Left ventricle myocardium inferior (tissue), 1 donor: ENCODE measurements around the gene FGF12. TPM values are rescaled to one million over a fixed set of nuclear protein-coding genes. Genes with fewer than 3 reads are reported as not detected.

Experiments used
- DNase-seq: peaks from one replicate; pipeline ENCODE4 v3.0.0-alpha.2; 2020
- H3K27ac ChIP-seq: fragments of 200-600 bp; replicated peaks from 2 replicates; pipeline ENCODE4 v1.8.0; 2021
- H3K27me3 ChIP-seq: fragments of 200-600 bp; 2 replicates; pipeline ENCODE4 v1.8.0; 2021; ENCODE audit warnings: low read depth
- H3K36me3 ChIP-seq: fragments of 200-600 bp; 2 replicates; pipeline ENCODE4 v1.8.0; 2021
- H3K4me1 ChIP-seq: fragments of 200-600 bp; 2 replicates; pipeline ENCODE4 v1.8.0; 2021
- H3K4me3 ChIP-seq: fragments of 200-600 bp; 2 replicates; pipeline ENCODE4 v1.8.0; 2021; ENCODE audit warnings: mild to moderate bottlenecking, moderate library complexity
- H3K9me3 ChIP-seq: fragments of 200-600 bp; replicated peaks from 2 replicates; pipeline ENCODE4 v1.8.0; 2021
- intact Hi-C: fragments of 100-400 bp; cut with micrococcal nuclease; formaldehyde crosslinking; loops from one replicate; pipeline ENCODE4 v1.11.0; 2022
- total RNA-seq: library from RNA; stranded (reverse); fragmentation: NEBNext Ultra II Directional; extraction: Animal tissue kit (Norgen Biotek cat#: 25700); gene quantifications from one replicate; pipeline ENCODE4 v1.2.1, GENCODE V29; 2021
- TF ChIP-seq, protein P1 (sequence below): fragments of 200-600 bp; IDR thresholded peaks from 2 replicates; pipeline ENCODE4 v1.8.0; 2021; ENCODE audit warnings: antibody characterized with exemption, mild to moderate bottlenecking, borderline replicate concordance
- donor health status: DM: no; HTN: yes; CAD: no; lungs with severe emphysema.

Gene FGF12
- total RNA-seq, 1 donor from 2014 or later: 325 TPM

DNA sequence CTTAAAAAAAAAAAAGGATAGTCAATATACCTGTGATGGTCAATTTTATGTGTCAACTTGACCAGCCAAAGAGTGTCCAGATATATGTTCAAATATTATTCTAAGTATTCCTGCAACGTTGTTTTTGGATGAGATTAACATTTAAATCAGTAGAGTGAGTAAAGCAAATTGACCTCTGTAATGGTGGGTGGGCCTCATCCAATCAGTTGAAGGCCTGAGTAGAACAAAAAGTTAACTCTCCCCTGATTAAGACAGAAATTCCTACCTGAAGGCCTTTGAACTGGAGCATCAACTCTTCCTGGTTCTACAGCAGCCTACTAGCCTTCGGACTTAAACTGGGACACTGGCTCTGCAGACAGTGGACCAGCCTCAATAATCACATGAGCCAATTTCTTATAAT, 154.1 kb downstream of the FGF12 start:
- DNase-seq: no peak
- Histone ChIP-seq H3K4me3 (no peak overlapping the region), H3K27me3 (no peaks in the 10 kb centered on the region), H3K4me1 (peaks cover 37% of the 10 kb centered on the region), H3K9me3 (peaks cover 7% of the 10 kb centered on the region), H3K36me3 (peaks cover 3% of the 10 kb centered on the region), H3K27ac (peak overlapping the region; percentile 89)
- intact Hi-C loops: no loop called here
- TF ChIP-seq, protein P1, sequence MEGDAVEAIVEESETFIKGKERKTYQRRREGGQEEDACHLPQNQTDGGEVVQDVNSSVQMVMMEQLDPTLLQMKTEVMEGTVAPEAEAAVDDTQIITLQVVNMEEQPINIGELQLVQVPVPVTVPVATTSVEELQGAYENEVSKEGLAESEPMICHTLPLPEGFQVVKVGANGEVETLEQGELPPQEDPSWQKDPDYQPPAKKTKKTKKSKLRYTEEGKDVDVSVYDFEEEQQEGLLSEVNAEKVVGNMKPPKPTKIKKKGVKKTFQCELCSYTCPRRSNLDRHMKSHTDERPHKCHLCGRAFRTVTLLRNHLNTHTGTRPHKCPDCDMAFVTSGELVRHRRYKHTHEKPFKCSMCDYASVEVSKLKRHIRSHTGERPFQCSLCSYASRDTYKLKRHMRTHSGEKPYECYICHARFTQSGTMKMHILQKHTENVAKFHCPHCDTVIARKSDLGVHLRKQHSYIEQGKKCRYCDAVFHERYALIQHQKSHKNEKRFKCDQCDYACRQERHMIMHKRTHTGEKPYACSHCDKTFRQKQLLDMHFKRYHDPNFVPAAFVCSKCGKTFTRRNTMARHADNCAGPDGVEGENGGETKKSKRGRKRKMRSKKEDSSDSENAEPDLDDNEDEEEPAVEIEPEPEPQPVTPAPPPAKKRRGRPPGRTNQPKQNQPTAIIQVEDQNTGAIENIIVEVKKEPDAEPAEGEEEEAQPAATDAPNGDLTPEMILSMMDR: no peak

DNA sequence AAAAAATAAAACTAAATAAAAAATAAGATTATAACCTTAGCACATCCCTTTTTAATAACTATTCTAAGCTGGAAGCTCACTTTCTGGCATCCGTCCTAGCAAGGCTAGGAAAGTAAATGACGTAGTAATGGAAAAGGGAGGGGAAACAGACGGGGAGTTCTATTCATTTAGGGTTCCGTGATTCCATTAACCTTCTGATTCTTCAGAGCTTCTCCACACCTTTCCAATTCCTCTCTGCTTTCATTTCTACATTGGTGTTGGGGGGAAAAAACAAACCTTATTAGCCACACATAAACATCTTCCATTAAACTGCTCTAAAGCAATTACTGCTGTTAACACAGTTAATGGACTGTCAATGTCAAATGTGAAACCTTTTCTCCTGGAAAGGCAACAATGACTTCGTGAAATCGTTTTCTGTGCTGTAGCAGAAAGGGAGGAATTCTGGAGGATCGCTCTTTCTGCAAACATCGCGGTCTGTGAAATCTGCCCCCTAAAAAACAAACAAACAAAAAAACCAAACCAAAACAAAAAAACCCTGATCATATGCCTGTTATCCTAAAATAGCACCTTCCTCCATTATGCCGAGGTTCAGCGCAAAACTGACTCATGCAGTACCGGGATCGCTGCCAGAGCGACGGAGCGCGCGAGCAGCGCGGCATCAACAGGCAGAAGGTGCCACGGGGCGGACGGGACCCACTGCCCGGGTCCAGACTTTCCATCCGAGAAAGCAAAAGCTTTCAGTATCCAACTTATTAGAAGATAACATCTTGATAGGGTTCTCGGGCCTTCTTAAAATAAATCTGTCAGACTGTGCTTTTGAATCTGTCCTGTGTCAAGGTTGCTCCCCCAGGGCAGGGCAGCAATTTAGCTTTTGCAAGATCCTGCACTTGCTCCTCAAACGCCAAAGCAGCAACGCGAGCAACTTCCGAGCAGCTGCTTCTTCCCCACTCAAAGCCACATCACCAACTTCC, 156.2 kb downstream of the FGF12 start:
- Histone ChIP-seq H3K4me3 (peak overlapping the region; percentile 55), H3K9me3 (peaks cover 2% of the 10 kb centered on the region), H3K27me3 (no peaks in the 10 kb centered on the region), H3K36me3 (peaks cover 3% of the 10 kb centered on the region), H3K4me1 (peaks cover 42% of the 10 kb centered on the region), H3K27ac (peak overlapping the region; percentile 89)
- DNase-seq: peak; percentile 78
- intact Hi-C loops: no loop called here
- TF ChIP-seq, protein P1: no peak

DNA sequence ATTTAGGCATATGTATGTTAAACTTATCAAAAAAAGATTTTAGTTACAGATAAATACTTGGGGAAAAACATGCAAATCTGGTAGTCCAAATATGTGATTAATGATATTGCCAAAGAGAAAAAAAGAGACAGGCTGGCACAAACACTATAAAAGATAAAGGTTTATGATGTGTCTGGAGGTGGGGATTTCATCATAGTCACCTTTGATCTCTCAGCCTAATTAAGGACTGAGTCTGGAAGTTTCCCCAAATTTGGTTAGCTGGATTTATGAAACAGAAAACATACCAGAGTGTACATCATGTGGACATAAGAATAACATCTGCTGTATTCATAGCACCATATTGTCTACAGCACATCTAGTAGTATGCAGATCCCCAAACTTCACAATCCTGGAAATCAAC, 157.0 kb downstream of the FGF12 start:
- Histone ChIP-seq H3K36me3 (peaks cover 3% of the 10 kb centered on the region), H3K4me1 (peaks cover 47% of the 10 kb centered on the region), H3K9me3 (peaks cover 2% of the 10 kb centered on the region), H3K27me3 (no peaks in the 10 kb centered on the region), H3K27ac (peak overlapping the region; percentile 89), H3K4me3 (peak overlapping the region; percentile 55)
- no peak for DNase-seq
- intact Hi-C loops: no loop called here
- TF ChIP-seq, protein P1: no peak

DNA sequence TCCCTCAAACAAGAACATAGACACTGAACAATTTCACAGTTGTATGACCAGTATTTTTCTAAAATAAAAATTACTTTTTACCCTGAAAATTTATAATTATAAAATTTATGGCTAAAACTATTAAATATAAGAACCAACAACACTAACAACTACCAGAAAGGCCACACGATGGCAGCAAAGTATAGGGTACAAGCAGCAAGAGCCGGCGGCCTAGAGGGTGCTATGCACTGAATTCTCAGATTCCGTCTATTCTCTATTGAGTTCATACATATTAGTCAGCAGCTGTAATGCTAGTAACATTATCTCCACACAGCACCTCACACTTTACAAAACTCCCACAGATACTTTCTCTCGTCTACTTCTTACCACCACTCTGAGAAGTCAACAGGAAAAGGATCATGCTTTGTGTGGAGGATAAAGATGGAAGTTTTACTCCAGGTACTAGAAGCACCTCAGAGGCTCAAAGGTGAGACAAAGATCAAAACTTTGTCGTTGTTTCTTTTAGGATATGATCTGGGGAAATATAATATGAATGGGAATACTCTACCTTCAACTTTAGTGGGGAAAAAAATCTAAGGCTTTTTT, 160.5 kb downstream of the FGF12 start:
- intact Hi-C loops: loop anchor here (5.0 to 10.0 kb wide), 3 partner anchors 102 to 1008 kb away; no protein-coding TSS in a partner anchor
- peak overlapping the region; percentile 89 for H3K27ac ChIP-seq
- TF ChIP-seq, protein P1: peak; percentile 81

DNA sequence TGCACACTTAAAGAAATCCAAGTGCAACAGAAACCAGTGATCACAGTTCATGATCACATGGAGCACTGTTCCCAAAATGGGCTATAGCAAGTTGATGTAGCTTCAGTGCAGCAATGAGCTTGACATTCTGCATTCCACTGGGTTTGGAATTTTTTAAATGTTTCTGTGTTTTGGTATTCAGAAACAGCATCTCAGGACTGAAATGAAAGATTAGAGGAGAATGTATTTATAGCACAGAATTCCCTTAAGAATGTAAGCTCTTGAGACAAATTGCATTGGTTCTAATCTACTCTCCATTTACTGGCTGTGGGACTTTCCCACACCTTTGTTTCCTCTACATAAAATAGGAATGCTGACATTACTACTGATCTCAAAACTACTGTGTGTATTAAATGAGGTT, 162.7 kb downstream of the FGF12 start:
- Histone ChIP-seq H3K4me1 (peaks cover 23% of the 10 kb centered on the region), H3K27ac (no peak overlapping the region), H3K36me3 (peaks cover 3% of the 10 kb centered on the region), H3K27me3 (no peaks in the 10 kb centered on the region), H3K4me3 (no peak overlapping the region), H3K9me3 (no peaks in the 10 kb centered on the region)
- TF ChIP-seq, protein P1: no peak
- intact Hi-C loops: loop anchor here (5.0 to 10.0 kb wide), 3 partner anchors 100 to 1010 kb away; no protein-coding TSS in a partner anchor
- no peak for DNase-seq

More for the DNA sequence above, 160.5 kb downstream of the FGF12 start:
- Histone ChIP-seq H3K36me3 (peaks cover 3% of the 10 kb centered on the region), H3K4me1 (peaks cover 41% of the 10 kb centered on the region), H3K4me3 (peak overlapping the region; percentile 44), H3K9me3 (no peaks in the 10 kb centered on the region), H3K27me3 (no peaks in the 10 kb centered on the region)
- DNase-seq: peak; percentile 51
